DND-41 (cell line): ENCODE measurements around the gene OR13D1.

Experiments
- ATAC-seq: fragments of 200-7000 bp; cut with Tn5 transposase; 3 replicates; pipeline ENCODE4 v1.9.1; 2021; ENCODE audit warnings: low read depth; ENCODE audit not compliant: insufficient read depth
- DNase-seq: peaks from one replicate; pipeline ENCODE4 v3.0.0-alpha.2; 2020
- H2AFZ ChIP-seq: 2 replicates; pipeline ENCODE4 v1.6.0; 2012; ENCODE audit warnings: low read depth, low read length
- H3K27ac ChIP-seq: 2 replicates; pipeline ENCODE4 v1.5.1; 2012; ENCODE audit warnings: low read length, inconsistent platforms
- H3K27me3 ChIP-seq: fragments of 200-600 bp; sonication (generic); 2 replicates; pipeline ENCODE4 v1.6.0; 2012; ENCODE audit warnings: low read length, mild to moderate bottlenecking, inconsistent platforms; ENCODE audit not compliant: insufficient read depth, poor library complexity
- H3K36me3 ChIP-seq: 2 replicates; pipeline ENCODE4 v1.5.1; 2012; ENCODE audit warnings: low read length, inconsistent platforms; ENCODE audit not compliant: insufficient read depth
- H3K4me1 ChIP-seq: 2 replicates; pipeline ENCODE4 v1.5.1; 2012; ENCODE audit warnings: mild to moderate bottlenecking, low read length; ENCODE audit not compliant: insufficient read depth
- H3K4me2 ChIP-seq: 2 replicates; pipeline ENCODE4 v1.6.0; 2012; ENCODE audit warnings: mild to moderate bottlenecking, moderate library complexity, low read length, inconsistent platforms; ENCODE audit not compliant: insufficient read depth
- H3K4me3 ChIP-seq, 2 experiments: fragments of 200-600 bp in 1 of 2; shearing (Covaris generic) in 1 of 2; 2 replicates each; pipeline ENCODE4 v1.5.1; 2012 to 2016; ENCODE audit warnings: inconsistent platforms in 2 of 2, low read length in 2 of 2, mild to moderate bottlenecking in 2 of 2, low read depth in 1 of 2, moderate library complexity in 1 of 2
- H3K79me2 ChIP-seq: 2 replicates; pipeline ENCODE4 v1.6.0; 2012; ENCODE audit warnings: low read length, inconsistent platforms; ENCODE audit not compliant: insufficient read depth
- H3K9ac ChIP-seq: 2 replicates; pipeline ENCODE4 v1.6.0; 2012; ENCODE audit warnings: low read depth, mild to moderate bottlenecking, inconsistent platforms, low read length, moderate library complexity
- H3K9me3 ChIP-seq: 2 replicates; pipeline ENCODE4 v1.5.1; 2012; ENCODE audit warnings: low read length, moderate library complexity, mild to moderate bottlenecking, inconsistent platforms; ENCODE audit not compliant: insufficient read depth, severe bottlenecking
- H4K20me1 ChIP-seq: 2 replicates; pipeline ENCODE4 v1.6.0; 2012; ENCODE audit warnings: low read length; ENCODE audit not compliant: insufficient read depth
- EZH2 ChIP-seq: IDR thresholded peaks from 3 replicates; pipeline ENCODE4 v1.6.1; 2012; ENCODE audit warnings: borderline replicate concordance, low read depth, mild to moderate bottlenecking, moderate library complexity, low read length, inconsistent platforms; ENCODE audit not compliant: severe bottlenecking
- TF ChIP-seq, protein P1 (sequence below): IDR thresholded peaks from 2 replicates; pipeline ENCODE4 v1.5.1; 2012; ENCODE audit warnings: borderline replicate concordance, low read length, moderate library complexity, mild to moderate bottlenecking; ENCODE audit not compliant: poor library complexity, severe bottlenecking; ENCODE audit errors: extremely low read depth

OR13D1 gene, protein sequence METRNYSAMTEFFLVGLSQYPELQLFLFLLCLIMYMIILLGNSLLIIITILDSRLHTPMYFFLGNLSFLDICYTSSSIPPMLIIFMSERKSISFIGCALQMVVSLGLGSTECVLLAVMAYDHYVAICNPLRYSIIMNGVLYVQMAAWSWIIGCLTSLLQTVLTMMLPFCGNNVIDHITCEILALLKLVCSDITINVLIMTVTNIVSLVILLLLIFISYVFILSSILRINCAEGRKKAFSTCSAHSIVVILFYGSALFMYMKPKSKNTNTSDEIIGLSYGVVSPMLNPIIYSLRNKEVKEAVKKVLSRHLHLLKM

DNA sequence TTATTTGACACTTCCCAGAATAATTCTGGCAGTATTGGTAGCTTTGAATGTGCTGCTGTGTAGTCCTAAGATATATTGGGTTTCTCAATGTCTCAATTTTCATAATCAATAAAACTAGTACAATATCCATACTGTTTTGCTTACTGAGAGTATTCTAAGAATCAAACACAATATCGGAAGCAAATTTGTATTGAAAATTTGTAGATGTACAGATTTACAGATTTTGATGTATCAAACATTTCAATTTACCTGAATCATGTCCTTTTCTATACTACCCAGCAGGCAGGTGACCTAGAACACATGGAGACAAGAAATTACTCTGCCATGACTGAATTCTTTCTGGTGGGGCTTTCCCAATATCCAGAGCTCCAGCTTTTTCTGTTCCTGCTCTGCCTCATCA is at the start of gene OR13D1:
OR13D1 (plus strand) TSS at position 301 of the 400 bp plus-strand sequence; CDS start at position 301, 0 bp downstream.
- DNase-seq: no peak
- H3K27ac ChIP-seq: no peak within 1 kb of the TSS
- H3K79me2 ChIP-seq: no peaks in the 10 kb centered on the region
- no peak within 1 kb of the TSS for H2AFZ ChIP-seq
- no peaks in the 10 kb centered on the region for H3K27me3 ChIP-seq
- no peak for ATAC-seq
- H3K9me3 ChIP-seq: no peaks in the 10 kb centered on the region
- TF ChIP-seq, protein P1, sequence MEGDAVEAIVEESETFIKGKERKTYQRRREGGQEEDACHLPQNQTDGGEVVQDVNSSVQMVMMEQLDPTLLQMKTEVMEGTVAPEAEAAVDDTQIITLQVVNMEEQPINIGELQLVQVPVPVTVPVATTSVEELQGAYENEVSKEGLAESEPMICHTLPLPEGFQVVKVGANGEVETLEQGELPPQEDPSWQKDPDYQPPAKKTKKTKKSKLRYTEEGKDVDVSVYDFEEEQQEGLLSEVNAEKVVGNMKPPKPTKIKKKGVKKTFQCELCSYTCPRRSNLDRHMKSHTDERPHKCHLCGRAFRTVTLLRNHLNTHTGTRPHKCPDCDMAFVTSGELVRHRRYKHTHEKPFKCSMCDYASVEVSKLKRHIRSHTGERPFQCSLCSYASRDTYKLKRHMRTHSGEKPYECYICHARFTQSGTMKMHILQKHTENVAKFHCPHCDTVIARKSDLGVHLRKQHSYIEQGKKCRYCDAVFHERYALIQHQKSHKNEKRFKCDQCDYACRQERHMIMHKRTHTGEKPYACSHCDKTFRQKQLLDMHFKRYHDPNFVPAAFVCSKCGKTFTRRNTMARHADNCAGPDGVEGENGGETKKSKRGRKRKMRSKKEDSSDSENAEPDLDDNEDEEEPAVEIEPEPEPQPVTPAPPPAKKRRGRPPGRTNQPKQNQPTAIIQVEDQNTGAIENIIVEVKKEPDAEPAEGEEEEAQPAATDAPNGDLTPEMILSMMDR: no peak
- no peak for TF ChIP-seq EZH2
- H3K36me3 ChIP-seq: no peaks in the 10 kb centered on the region
- H4K20me1 ChIP-seq: no peaks in the 10 kb centered on the region
- no peak within 1 kb of the TSS for H3K4me3 ChIP-seq
- H3K4me1 ChIP-seq: no peaks in the 10 kb centered on the region
- no peak within 1 kb of the TSS for H3K4me2 ChIP-seq
- no peak within 1 kb of the TSS for H3K9ac ChIP-seq

DNA sequence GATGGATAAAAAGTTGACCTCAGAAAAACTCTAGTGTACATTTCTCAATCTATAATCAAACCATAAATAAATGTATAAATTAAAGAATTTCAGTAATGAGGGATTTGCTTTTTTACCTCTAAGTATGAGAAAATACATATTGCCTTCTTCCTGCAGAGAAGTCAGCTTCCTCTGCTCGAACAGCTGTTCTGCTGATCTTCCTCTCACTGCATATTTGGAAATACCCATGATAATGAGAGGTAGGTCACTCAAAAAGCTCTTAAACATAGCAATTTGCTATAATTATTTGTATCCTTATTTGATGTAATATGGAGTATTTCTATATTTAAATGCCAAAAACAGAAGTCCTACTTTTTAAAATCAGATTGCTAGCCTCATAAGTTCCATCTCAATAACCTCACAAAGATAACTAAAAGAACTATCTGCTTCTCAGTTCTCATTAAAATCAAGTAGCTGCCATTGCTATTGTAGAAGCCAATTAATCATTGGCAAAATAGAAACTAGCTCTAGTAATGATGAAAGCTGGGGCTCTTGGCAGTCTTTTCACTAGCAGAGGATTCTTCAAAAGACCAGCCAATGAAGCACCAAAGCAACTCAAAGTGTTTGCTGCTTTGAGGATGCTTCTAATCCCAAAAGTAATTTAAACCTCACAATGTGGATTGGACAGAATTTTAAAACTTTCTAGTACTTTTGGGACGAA is 35.7 kb upstream of the OR13D1 start:
- no peak overlapping the region for H3K27ac ChIP-seq
- no peak for TF ChIP-seq EZH2
- TF ChIP-seq, protein P1: no peak
- DNase-seq (no peak), ATAC-seq (no peak)
- H3K9ac ChIP-seq: no peak overlapping the region
- H3K9me3 ChIP-seq: no peaks in the 10 kb centered on the region
- no peaks in the 10 kb centered on the region for H3K27me3 ChIP-seq
- H2AFZ ChIP-seq: no peak overlapping the region
- H4K20me1 ChIP-seq: no peaks in the 10 kb centered on the region
- no peak overlapping the region for H3K4me3 ChIP-seq
- H3K36me3 ChIP-seq: no peaks in the 10 kb centered on the region
- no peaks in the 10 kb centered on the region for H3K79me2 ChIP-seq
- no peak overlapping the region for H3K4me2 ChIP-seq
- no peaks in the 10 kb centered on the region for H3K4me1 ChIP-seq

DNA sequence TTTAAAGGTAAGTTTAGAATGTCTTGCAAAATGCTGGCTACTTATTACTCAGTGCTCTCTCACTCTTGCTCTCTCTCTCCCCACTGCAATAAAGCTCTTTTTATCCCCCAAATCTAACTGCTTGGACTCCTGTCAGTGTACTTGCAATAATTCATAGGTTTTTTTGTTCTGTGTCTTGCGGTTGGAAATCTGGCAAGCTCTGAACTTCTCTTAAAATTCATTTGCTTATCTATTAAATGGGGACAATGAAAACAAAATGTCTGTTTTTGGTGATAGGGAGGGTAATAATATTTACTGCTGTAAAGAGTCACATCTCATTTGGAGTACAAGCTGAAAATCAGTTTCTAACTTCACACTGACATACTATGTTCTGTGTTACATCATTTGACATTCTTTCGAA is 18.7 kb upstream of the OR13D1 start:
- H3K27ac ChIP-seq: no peak overlapping the region
- no peaks in the 10 kb centered on the region for H3K9me3 ChIP-seq
- no peaks in the 10 kb centered on the region for H3K4me1 ChIP-seq
- no peaks in the 10 kb centered on the region for H4K20me1 ChIP-seq
- no peaks in the 10 kb centered on the region for H3K27me3 ChIP-seq
- H3K4me3 ChIP-seq: no peak overlapping the region
- TF ChIP-seq, protein P1: no peak
- TF ChIP-seq EZH2: no peak
- H3K79me2 ChIP-seq: no peaks in the 10 kb centered on the region
- no peak overlapping the region for H3K9ac ChIP-seq
- H2AFZ ChIP-seq: no peak overlapping the region
- no peak overlapping the region for H3K4me2 ChIP-seq
- H3K36me3 ChIP-seq: no peaks in the 10 kb centered on the region
- DNase-seq (no peak), ATAC-seq (no peak)
